Panc1 (cell line): ENCODE data around the gene AGO1. TPM values are rescaled to one million over a fixed set of nuclear protein-coding genes. Genes with fewer than 3 reads are reported as not detected.

Experiments
- ATAC-seq: fragments of 200-7000 bp; cut with Tn5 transposase; 2 replicates; pipeline ENCODE4 v1.9.1; 2020; ENCODE audit warnings: mild to moderate bottlenecking, moderate library complexity
- BruUV-seq: library from RNA; stranded (reverse); fragments of 400-500 nt; replicated peaks from 2 replicates; lab custom pipeline; 2021; lab: Mats Ljungman, UMichigan
- CTCF ChIA-PET: fragments of 300-600 bp; sonication (Branson Sonifier 250); formaldehyde crosslinking; loops from one replicate; lab custom pipeline; 2022; ENCODE audit warnings: antibody characterized with exemption; lab: Charles Lee
- POLR2A ChIA-PET: fragments of 300-600 bp; sonication (Branson Sonifier 250); formaldehyde crosslinking; loops from one replicate; lab custom pipeline; 2022; ENCODE audit warnings: antibody characterized with exemption; lab: Charles Lee
- DNase-seq: peaks from one replicate; pipeline ENCODE4 v3.0.0-alpha.2; 2010; ENCODE audit warnings: low read depth, low spot score
- H3K27ac ChIP-seq: 2 replicates; pipeline ENCODE4 v1.5.1; 2011; ENCODE audit warnings: mild to moderate bottlenecking, low read length, inconsistent platforms
- H3K27me3 ChIP-seq: fragments of 200-500 bp; sonication (Bioruptor generic); 2 replicates; pipeline ENCODE4 v1.6.0; 2014; ENCODE audit warnings: low read length, inconsistent platforms; ENCODE audit not compliant: control insufficient read depth, insufficient read depth
- H3K36me3 ChIP-seq: fragments of 200-500 bp; sonication (Bioruptor generic); 2 replicates; pipeline ENCODE4 v1.5.1; 2014; ENCODE audit warnings: inconsistent platforms, mild to moderate bottlenecking, low read length, moderate library complexity; ENCODE audit not compliant: control insufficient read depth, insufficient read depth
- H3K4me1 ChIP-seq: 2 replicates; pipeline ENCODE4 v1.5.1; 2011; ENCODE audit warnings: inconsistent platforms, mild to moderate bottlenecking, low read length, moderate library complexity; ENCODE audit not compliant: control insufficient read depth, insufficient read depth
- H3K4me3 ChIP-seq, 2 experiments: 2 replicates each; pipeline ENCODE4 v1.5.1; 2011 to 2012; ENCODE audit warnings: low read depth in 2 of 2, low read length in 2 of 2, mild to moderate bottlenecking in 2 of 2, inconsistent platforms in 1 of 2, moderate library complexity in 1 of 2
- H3K9me3 ChIP-seq: fragments of 200-500 bp; sonication (Bioruptor generic); 2 replicates; pipeline ENCODE4 v1.5.1; 2014; ENCODE audit warnings: low read depth, mild to moderate bottlenecking, inconsistent platforms, low read length, moderate library complexity; ENCODE audit not compliant: control insufficient read depth, insufficient read depth
- POLR2AphosphoS5 ChIP-seq: IDR thresholded peaks from 2 replicates; pipeline ENCODE4 v1.6.1; 2012; ENCODE audit warnings: mild to moderate bottlenecking, low read depth, low read length, moderate library complexity
- SIN3A ChIP-seq: IDR thresholded peaks from 2 replicates; pipeline ENCODE4 v1.6.1; 2012; ENCODE audit warnings: low read depth, mild to moderate bottlenecking, low read length, moderate library complexity, borderline replicate concordance; ENCODE audit not compliant: insufficient read depth
- TCF7L2 ChIP-seq: IDR thresholded peaks from 2 replicates; pipeline ENCODE4 v1.6.1; 2011; ENCODE audit warnings: mild to moderate bottlenecking, low read depth, low read length, inconsistent platforms
- in situ Hi-C: cut with HindIII; loops from 2 replicates; pipeline ENCODE4 v1.10.0; 2016; ENCODE audit warnings: low sequenced_read_pairs, low pct_unique_long_range_greater_than_20kb
- intact Hi-C: fragments of 100-400 bp; cut with micrococcal nuclease; formaldehyde crosslinking; loops from one replicate; pipeline ENCODE4 v1.10.0; 2022; ENCODE audit not compliant: unreplicated experiment
- total RNA-seq: library from RNA; stranded (reverse); gene quantifications from one replicate; pipeline ENCODE4 v1.2.1, GENCODE V29; 2021; ENCODE audit not compliant: unreplicated experiment
- TF ChIP-seq, protein P1 (sequence below): fragments of 450-650 bp; IDR thresholded peaks from 2 replicates; pipeline ENCODE4 v1.5.1; 2017; ENCODE audit warnings: mild to moderate bottlenecking
- TF ChIP-seq, protein P2 (sequence below), 2 experiments: IDR thresholded peaks; 2 replicates each; pipeline ENCODE4 v1.6.1; 2011 to 2012; ENCODE audit warnings: low read depth in 2 of 2, control low read depth in 1 of 2, low read length in 1 of 2, mild to moderate bottlenecking in 1 of 2, moderate library complexity in 1 of 2; ENCODE audit not compliant: insufficient read depth in 1 of 2

AGO1 gene
- total RNA-seq, 1 experiment from 2014 or later, result 40.1 TPM

DNA sequence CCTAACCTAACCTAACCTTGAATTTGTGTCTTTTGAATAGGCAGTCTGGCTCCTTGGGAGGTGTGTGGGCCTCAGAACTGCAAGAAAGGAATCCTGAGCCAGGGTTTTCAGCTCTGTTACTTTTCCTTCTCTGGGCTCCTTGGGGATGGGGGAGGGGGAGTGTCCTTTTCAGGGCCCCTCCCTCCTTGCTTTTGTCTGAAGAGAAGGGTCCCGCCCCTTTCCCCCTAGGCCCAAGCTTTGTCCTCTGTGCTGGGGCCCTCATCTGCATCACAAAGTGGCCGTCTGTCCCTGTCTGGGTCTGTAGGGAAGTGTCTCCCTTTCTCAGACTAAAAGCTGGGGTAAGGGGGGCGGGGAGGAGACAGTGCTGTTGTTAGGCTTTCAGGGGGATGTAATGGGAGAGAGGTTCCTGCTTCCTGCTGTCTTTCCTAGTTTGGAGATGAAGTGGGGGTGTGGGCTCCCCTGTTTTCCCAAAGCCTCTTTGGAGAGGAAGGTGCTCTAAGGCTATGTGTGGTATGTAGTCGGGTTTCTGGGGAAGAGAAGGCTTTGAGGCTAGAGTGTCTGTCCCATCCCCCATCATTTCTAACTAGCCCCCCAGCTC is 3.1 kb downstream of the AGO1 start:
- ChIA-PET POLR2A (no interaction called here), CTCF (no interaction called here)
- DNase-seq (no peak), ATAC-seq (no peak)
- Histone ChIP-seq H3K36me3 (peaks cover 12% of the 10 kb centered on the region; the same call in 1 of the 2 replicates), H3K9me3 (no peaks in the 10 kb centered on the region), H3K4me1 (peaks cover 17% of the 10 kb centered on the region), H3K27ac (no peak overlapping the region), H3K4me3 (no peak overlapping the region), H3K27me3 (no peaks in the 10 kb centered on the region)
- in situ Hi-C loops (no loop called here), intact Hi-C loops (no loop called here)
- BruUV-seq, result no TSS peak
- TF ChIP-seq TCF7L2 (no peak), SIN3A (no peak), POLR2AphosphoS5 (no peak)
- TF ChIP-seq, protein P1, sequence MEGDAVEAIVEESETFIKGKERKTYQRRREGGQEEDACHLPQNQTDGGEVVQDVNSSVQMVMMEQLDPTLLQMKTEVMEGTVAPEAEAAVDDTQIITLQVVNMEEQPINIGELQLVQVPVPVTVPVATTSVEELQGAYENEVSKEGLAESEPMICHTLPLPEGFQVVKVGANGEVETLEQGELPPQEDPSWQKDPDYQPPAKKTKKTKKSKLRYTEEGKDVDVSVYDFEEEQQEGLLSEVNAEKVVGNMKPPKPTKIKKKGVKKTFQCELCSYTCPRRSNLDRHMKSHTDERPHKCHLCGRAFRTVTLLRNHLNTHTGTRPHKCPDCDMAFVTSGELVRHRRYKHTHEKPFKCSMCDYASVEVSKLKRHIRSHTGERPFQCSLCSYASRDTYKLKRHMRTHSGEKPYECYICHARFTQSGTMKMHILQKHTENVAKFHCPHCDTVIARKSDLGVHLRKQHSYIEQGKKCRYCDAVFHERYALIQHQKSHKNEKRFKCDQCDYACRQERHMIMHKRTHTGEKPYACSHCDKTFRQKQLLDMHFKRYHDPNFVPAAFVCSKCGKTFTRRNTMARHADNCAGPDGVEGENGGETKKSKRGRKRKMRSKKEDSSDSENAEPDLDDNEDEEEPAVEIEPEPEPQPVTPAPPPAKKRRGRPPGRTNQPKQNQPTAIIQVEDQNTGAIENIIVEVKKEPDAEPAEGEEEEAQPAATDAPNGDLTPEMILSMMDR, result no peak
- TF ChIP-seq, protein P2, sequence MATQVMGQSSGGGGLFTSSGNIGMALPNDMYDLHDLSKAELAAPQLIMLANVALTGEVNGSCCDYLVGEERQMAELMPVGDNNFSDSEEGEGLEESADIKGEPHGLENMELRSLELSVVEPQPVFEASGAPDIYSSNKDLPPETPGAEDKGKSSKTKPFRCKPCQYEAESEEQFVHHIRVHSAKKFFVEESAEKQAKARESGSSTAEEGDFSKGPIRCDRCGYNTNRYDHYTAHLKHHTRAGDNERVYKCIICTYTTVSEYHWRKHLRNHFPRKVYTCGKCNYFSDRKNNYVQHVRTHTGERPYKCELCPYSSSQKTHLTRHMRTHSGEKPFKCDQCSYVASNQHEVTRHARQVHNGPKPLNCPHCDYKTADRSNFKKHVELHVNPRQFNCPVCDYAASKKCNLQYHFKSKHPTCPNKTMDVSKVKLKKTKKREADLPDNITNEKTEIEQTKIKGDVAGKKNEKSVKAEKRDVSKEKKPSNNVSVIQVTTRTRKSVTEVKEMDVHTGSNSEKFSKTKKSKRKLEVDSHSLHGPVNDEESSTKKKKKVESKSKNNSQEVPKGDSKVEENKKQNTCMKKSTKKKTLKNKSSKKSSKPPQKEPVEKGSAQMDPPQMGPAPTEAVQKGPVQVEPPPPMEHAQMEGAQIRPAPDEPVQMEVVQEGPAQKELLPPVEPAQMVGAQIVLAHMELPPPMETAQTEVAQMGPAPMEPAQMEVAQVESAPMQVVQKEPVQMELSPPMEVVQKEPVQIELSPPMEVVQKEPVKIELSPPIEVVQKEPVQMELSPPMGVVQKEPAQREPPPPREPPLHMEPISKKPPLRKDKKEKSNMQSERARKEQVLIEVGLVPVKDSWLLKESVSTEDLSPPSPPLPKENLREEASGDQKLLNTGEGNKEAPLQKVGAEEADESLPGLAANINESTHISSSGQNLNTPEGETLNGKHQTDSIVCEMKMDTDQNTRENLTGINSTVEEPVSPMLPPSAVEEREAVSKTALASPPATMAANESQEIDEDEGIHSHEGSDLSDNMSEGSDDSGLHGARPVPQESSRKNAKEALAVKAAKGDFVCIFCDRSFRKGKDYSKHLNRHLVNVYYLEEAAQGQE (IDR thresholded peaks at IDR 0.05; ENCODE audit: insufficient read depth in 1 of 2, low read depth in 2 of 2, low read length in 1 of 2), result no peak

DNA sequence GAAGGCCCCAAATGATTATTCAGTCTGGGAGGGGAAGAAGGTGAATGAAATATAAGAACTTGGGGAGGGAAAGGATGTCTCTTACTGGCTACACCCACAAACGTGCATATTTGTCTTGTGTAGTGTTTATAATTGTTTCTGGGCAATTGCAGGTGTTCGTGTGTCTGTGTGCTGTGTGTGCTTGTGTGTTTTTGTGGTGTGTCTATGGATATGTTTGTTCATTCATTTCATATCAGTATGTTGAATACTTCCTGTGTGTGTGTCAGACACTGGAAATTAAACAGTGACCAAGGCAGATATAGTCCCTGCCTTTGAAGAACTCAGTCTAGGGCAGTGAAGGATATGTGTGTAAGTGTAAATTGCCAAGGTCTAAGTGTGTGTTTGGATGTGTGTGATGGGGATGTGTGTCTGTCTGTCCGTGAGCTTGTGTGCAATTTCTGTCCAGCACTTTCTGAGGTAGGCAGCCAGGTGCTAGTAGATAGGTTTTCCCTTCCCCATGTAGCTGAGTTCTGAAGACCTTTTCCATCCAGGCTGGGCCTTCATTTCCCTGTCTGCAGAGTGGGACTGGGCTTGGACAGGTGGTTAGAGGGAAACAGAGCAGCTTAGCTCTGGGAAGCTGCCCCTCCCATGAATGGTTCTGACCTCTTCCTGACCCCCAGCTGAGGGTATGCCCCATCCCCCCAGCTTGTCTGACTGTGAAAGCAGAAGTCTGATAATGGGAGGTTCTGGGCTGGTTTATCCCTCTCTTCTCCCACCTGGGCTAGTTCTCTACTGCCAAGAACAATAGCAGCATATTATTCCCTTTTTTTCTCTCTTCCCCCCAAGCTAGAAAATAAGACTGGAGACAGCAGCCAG is 3.8 kb downstream of the AGO1 start:
- CTCF ChIA-PET, result no interaction called here
- Histone ChIP-seq H3K9me3 (no peaks in the 10 kb centered on the region), H3K4me3 (no peak overlapping the region), H3K36me3 (peaks cover 15% of the 10 kb centered on the region; the same call in 1 of the 2 replicates), H3K27ac (no peak overlapping the region), H3K27me3 (no peaks in the 10 kb centered on the region), H3K4me1 (peaks cover 17% of the 10 kb centered on the region)
- POLR2A ChIA-PET, result no interaction called here
- no TSS peak for BruUV-seq
- TF ChIP-seq, protein P1, result no peak
- TF ChIP-seq SIN3A, result no peak
- TF ChIP-seq POLR2AphosphoS5, result no peak
- TF ChIP-seq TCF7L2, result no peak
- TF ChIP-seq, protein P2 (IDR thresholded peaks at IDR 0.05; ENCODE audit: insufficient read depth in 1 of 2, low read depth in 2 of 2, low read length in 1 of 2), result no peak
- DNase-seq, result no peak
- intact Hi-C loops, result no loop called here
- in situ Hi-C loops, result no loop called here
- no peak for ATAC-seq
